HepG2 (cell line): ENCODE measurements around the gene NRIP2. TPM values are rescaled to one million over a fixed set of nuclear protein-coding genes. Genes with fewer than 3 reads are reported as not detected.

ENCODE experiments used
- CBX5 ChIP-seq: sonication (generic); formaldehyde crosslinking; IDR thresholded peaks from 2 replicates; pipeline ENCODE4 v1.4.0; 2020; ENCODE audit warnings: missing genetic modification reagents, borderline replicate concordance
- CEBPB ChIP-seq: IDR thresholded peaks from 2 replicates; pipeline ENCODE4 v1.6.1; 2011; ENCODE audit warnings: low read depth, low read length, improper control_type of control experiment, borderline replicate concordance
- CHD4 ChIP-seq: fragments of 200-600 bp; sonication (generic); IDR thresholded peaks from 2 replicates; pipeline ENCODE4 v1.7.0; 2017; ENCODE audit warnings: mild to moderate bottlenecking, low read length, borderline replicate concordance
- CREM ChIP-seq, 2 experiments: sonication (generic) in 1 of 2; formaldehyde crosslinking in 1 of 2; IDR thresholded peaks; 2 replicates each; pipeline versions ENCODE4 v1.4.0 to v1.6.1; 2016 to 2020; ENCODE audit warnings: antibody characterized with exemption in 1 of 2, mild to moderate bottlenecking in 1 of 2, missing genetic modification reagents in 1 of 2
- FOXP1 ChIP-seq, 2 experiments: fragments of 450-650 bp in 1 of 2; IDR thresholded peaks; 2 replicates each; pipeline ENCODE4 v1.6.1; 2017 to 2018; ENCODE audit warnings: antibody characterized with exemption in 1 of 2
- GTF3A ChIP-seq: sonication (generic); formaldehyde crosslinking; conservative IDR thresholded peaks from 2 replicates; pipeline ENCODE4 v1.4.0; 2020; ENCODE audit warnings: mild to moderate bottlenecking, missing genetic modification reagents
- HOXA7 ChIP-seq: sonication (generic); formaldehyde crosslinking; IDR thresholded peaks from 2 replicates; pipeline ENCODE4 v1.8.1; 2022; ENCODE audit warnings: mild to moderate bottlenecking, missing genetic modification reagents, moderate library complexity
- JUND ChIP-seq: sonication (generic); formaldehyde crosslinking; IDR thresholded peaks from 2 replicates; pipeline ENCODE4 v1.8.0; 2022; ENCODE audit warnings: mild to moderate bottlenecking, missing genetic modification reagents
- NR2C2 ChIP-seq: sonication (generic); formaldehyde crosslinking; IDR thresholded peaks from 2 replicates; pipeline ENCODE4 v1.4.0; 2020; ENCODE audit warnings: missing genetic modification reagents, mild to moderate bottlenecking, moderate library complexity, borderline replicate concordance
- NR2F2 ChIP-seq: IDR thresholded peaks from 2 replicates; pipeline ENCODE4 v1.6.1; 2012; ENCODE audit warnings: low read depth, inconsistent platforms, borderline replicate concordance
- SIN3B ChIP-seq: fragments of 150-350 bp; IDR thresholded peaks from 2 replicates; pipeline ENCODE4 v1.6.1; 2014; ENCODE audit warnings: low read length
- SMAD3 ChIP-seq: sonication (generic); formaldehyde crosslinking; IDR thresholded peaks from 2 replicates; pipeline ENCODE4 v1.4.0; 2020; ENCODE audit warnings: missing genetic modification reagents
- SRF ChIP-seq: IDR thresholded peaks from 2 replicates; pipeline ENCODE4 v1.6.1; 2011; ENCODE audit warnings: mild to moderate bottlenecking, low read depth, low read length, moderate library complexity
- STAG1 ChIP-seq: sonication (generic); formaldehyde crosslinking; IDR thresholded peaks from 2 replicates; pipeline ENCODE4 v1.4.0; 2020; ENCODE audit warnings: missing genetic modification reagents
- TERF1 ChIP-seq: sonication (generic); formaldehyde crosslinking; IDR thresholded peaks from 2 replicates; pipeline ENCODE4 v1.8.0; 2022; ENCODE audit warnings: mild to moderate bottlenecking, missing genetic modification reagents, moderate library complexity
- ZBTB1 ChIP-seq: sonication (generic); formaldehyde crosslinking; IDR thresholded peaks from 2 replicates; pipeline ENCODE4 v1.4.0; 2020; ENCODE audit warnings: missing genetic modification reagents, borderline replicate concordance
- ZBTB39 ChIP-seq: sonication (generic); formaldehyde crosslinking; IDR thresholded peaks from 2 replicates; pipeline ENCODE4 v1.5.0; 2020; ENCODE audit warnings: missing genetic modification reagents
- ZNF101 ChIP-seq: sonication (generic); formaldehyde crosslinking; IDR thresholded peaks from 2 replicates; pipeline ENCODE4 v1.4.0; 2020; ENCODE audit warnings: mild to moderate bottlenecking, low read depth, missing genetic modification reagents, borderline replicate concordance
- ZNF160 ChIP-seq: sonication (generic); formaldehyde crosslinking; IDR thresholded peaks from 2 replicates; pipeline ENCODE4 v1.8.0; 2022; ENCODE audit warnings: mild to moderate bottlenecking, inconsistent platforms, missing genetic modification reagents
- ZNF354B ChIP-seq: sonication (generic); formaldehyde crosslinking; IDR thresholded peaks from 2 replicates; pipeline ENCODE4 v1.8.0; 2022; ENCODE audit warnings: mild to moderate bottlenecking, missing genetic modification reagents
- ZNF367 ChIP-seq: sonication (generic); formaldehyde crosslinking; IDR thresholded peaks from 2 replicates; pipeline ENCODE4 v1.4.0; 2020; ENCODE audit warnings: missing genetic modification reagents, borderline replicate concordance
- ZNF737 ChIP-seq: sonication (generic); formaldehyde crosslinking; IDR thresholded peaks from 2 replicates; pipeline ENCODE4 v1.5.0; 2020; ENCODE audit warnings: missing genetic modification reagents, mild to moderate bottlenecking, borderline replicate concordance
- ZNF781 ChIP-seq: sonication (generic); formaldehyde crosslinking; IDR thresholded peaks from 2 replicates; pipeline ENCODE4 v1.5.1; 2020; ENCODE audit warnings: borderline replicate concordance, mild to moderate bottlenecking, missing genetic modification reagents; ENCODE audit errors: not compliant biosample characterization
- polyA plus RNA-seq, 8 experiments: library from polyadenylated mRNA; depleted of rRNA in 3 of 8; stranded (reverse) in 7 of 8; unstranded in 1 of 8; fragments of >200 nt; fragmentation: Illumina TruSeq in 4 of 8; extraction: Trizol in 4 of 8; gene quantifications; 2 replicates each; pipeline versions ENCODE4 v1.2.1 to v1.2.3, GENCODE V29; 2011 to 2016; ENCODE audit warnings: low read depth in 4 of 8, missing spikeins in 1 of 8, mixed read lengths in 1 of 8; ENCODE audit not compliant: insufficient read depth in 1 of 8
- total RNA-seq, 5 experiments: library from RNA; depleted of rRNA; stranded (reverse); fragments of >200 nt; fragmentation: Illumina TruSeq; extraction: Trizol; gene quantifications; 2 replicates each; pipeline ENCODE4 v1.2.3, GENCODE V29; 2016; ENCODE audit warnings: low read depth in 1 of 5
- TF ChIP-seq, protein P1 (sequence below): sonication (generic); formaldehyde crosslinking; IDR thresholded peaks from 2 replicates; pipeline ENCODE4 v1.4.0; 2020; ENCODE audit warnings: missing genetic modification reagents, borderline replicate concordance

NRIP2 gene
- total and polyA plus RNA-seq, 2 of the 13 experiments (the other 11 are each of a cell fraction or from before 2014, with no cell fraction given): not detected

DNA sequence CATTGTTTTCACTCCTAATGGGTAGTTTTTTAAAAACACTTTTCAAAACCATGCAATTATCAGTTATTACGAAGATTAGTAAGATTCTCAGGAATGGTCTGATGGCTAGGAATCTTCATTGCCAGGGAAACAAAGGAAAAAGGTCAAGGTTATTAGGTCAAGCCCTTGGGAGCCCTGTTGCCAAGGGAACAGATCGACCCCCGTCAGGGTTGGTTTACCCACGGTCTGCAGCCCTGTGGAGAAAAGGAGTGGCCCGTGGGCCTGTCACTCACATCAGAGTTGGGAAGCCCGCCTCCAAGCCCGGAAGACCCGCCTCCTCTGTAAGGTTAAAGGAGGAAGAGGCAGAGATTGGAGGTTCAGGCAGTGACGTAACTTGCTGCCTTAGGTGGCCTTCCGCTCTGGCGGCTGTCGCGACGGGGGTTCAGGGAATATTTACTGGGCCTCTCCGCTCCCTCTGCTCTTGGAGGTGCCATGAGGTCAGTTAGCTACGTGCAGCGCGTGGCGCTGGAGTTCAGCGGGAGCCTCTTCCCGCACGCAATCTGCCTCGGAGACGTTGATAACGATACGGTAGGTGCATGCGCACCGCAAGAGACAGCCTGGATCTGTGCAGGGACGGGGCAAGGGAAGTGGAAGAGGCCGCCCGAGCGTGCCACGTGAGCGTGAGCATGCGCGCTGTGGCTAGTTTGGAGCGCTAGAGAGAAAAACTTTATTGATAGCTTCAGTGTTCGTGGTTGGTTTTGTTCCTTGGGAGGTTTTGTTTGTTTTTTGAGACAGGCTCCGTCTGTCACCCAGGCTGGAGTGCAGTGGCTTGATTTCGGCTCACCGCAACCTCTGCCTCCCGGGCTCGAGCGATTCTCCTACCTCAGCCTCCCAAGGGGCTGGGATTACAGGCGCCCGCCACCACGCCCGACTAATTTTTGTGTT is 22.3 kb downstream of the NRIP2 start, which contains the start of gene ITFG2 (continued):
- no peak for TF ChIP-seq TERF1 (CRISPR knock-in tag)
- peak; percentile 53; the same call in 1 of the 2 replicates for TF ChIP-seq SMAD3 (CRISPR knock-in tag)
- no peak for TF ChIP-seq ZNF101
- peak; percentile 74; the same call in 1 of the 2 replicates for TF ChIP-seq SRF
- peak; percentile 93 for TF ChIP-seq CREM (IDR thresholded peaks at IDR 0.05)
- no peak for TF ChIP-seq CREM (CRISPR knock-in tag; IDR thresholded peaks at IDR 0.05)
- TF ChIP-seq ZNF354B (CRISPR knock-in tag): no peak; the same call in 1 of the 2 replicates
- TF ChIP-seq NR2C2 (CRISPR knock-in tag): peak; percentile 97
- TF ChIP-seq GTF3A (CRISPR knock-in tag): 0 out of 2 replicates have a peak, but pooled peaks have one; percentile 41
- no peak for TF ChIP-seq FOXP1 (IDR thresholded peaks at IDR 0.05)
- no peak for TF ChIP-seq FOXP1 (CRISPR knock-in tag; IDR thresholded peaks at IDR 0.05)
- TF ChIP-seq ZBTB39: no peak
- TF ChIP-seq CBX5 (CRISPR knock-in tag): peak; percentile 79; the same call in 1 of the 2 replicates
- TF ChIP-seq ZNF781 (CRISPR knock-in tag): peak; percentile 99
- no peak for TF ChIP-seq SIN3B
- TF ChIP-seq JUND (CRISPR knock-in tag): peak; percentile 55; the same call in 1 of the 2 replicates
- peak; percentile 88; the same call in 1 of the 2 replicates for TF ChIP-seq CHD4
- TF ChIP-seq ZNF160: peak; percentile 68; the same call in 1 of the 2 replicates
- TF ChIP-seq ZBTB1: 0 out of 2 replicates have a peak, but pooled peaks have one; percentile 68
- TF ChIP-seq, protein P1, sequence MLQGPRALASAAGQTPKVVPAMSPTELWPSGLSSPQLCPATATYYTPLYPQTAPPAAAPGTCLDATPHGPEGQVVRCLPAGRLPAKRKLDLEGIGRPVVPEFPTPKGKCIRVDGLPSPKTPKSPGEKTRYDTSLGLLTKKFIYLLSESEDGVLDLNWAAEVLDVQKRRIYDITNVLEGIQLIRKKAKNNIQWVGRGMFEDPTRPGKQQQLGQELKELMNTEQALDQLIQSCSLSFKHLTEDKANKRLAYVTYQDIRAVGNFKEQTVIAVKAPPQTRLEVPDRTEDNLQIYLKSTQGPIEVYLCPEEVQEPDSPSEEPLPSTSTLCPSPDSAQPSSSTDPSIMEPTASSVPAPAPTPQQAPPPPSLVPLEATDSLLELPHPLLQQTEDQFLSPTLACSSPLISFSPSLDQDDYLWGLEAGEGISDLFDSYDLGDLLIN: peak; percentile 91; the same call in 1 of the 2 replicates
- no peak for TF ChIP-seq HOXA7 (CRISPR knock-in tag)
- TF ChIP-seq ZNF367 (CRISPR knock-in tag): peak; percentile 58; the same call in 1 of the 2 replicates
- TF ChIP-seq NR2F2: peak; percentile 77
- TF ChIP-seq STAG1 (CRISPR knock-in tag): no peak
- TF ChIP-seq CEBPB: peak; percentile 70; the same call in 1 of the 2 replicates
- peak; percentile 99 for TF ChIP-seq ZNF737 (CRISPR knock-in tag)
